NCI-H2107 treated with DMSO at 0.1 percent for 48 hours (cell line): ENCODE measurements around the gene LRRC37A3.
A peak's percentile ranks its signal among the peaks of the same experiment; 100 is the strongest.
"Not testable (repeated sequence)": the region's sequence is repeated elsewhere in the genome, so short reads cannot be mapped to it uniquely, and the experiment has no call there.

Source experiments
- DNase-seq: peaks from one replicate; lab custom pipeline; 2025; ENCODE audit not compliant: unreplicated experiment; lab: John Stamatoyannopoulos, UW

The LRRC37A3 gene

DNA sequence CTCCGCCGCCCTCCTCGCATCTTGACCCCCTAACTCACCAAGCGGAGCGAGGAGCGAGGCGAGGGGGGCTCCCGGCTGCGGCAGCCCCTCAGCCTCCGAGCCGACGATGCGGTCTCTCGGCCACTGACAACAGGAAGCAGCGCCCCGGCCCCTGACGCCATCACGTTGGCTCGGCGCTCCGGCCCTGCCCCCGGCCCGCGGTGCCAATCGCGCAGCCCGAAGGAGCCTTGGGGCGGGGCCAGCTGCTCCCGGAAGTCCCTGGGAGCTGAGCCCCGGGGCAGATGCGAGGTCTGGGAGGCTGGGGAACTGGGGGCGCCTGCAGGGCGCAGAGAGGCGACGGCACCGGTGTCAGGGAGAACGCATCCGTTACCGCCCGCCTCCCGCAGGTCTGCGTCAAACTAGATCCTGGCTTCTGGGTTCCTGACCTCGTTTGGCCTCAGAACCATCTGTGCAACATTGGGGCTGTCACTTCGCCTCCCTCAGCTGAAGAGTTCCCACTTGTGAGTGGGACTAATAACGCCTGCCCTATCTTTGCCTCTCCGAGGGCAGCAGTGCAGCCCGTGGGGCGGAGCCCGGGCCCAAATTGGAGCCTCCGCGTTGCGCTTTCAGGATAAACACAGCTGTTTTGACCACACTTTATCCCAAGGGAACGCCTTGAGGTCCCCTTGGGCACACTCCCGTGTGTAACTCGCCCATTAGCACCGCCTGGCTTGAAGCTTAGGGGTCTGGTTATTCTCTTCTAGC, 82.1 kb downstream of the LRRC37A3 start:
- peak; percentile 22 for DNase-seq

DNA sequence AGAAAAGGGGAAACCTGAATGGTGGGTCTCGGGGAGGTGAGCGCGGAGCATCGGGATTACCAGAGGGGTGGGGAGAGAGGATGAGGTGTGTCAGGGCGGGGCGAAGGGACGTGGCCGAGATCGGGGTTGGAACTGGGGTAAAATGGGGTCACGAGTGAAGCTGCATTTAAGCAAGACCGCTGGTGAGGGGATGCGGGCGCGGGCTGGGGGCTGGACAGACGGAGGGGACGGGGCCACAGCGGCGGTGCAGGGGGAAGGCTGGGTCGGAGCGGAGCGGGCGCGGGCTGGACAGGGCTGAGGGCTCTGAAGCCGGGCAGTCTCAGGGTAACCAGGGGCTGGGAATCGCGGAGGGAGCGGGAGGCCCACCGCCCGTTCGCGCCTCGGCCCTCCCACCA, 82.7 kb downstream of the LRRC37A3 start:
- not testable (repeated sequence) for DNase-seq

DNA sequence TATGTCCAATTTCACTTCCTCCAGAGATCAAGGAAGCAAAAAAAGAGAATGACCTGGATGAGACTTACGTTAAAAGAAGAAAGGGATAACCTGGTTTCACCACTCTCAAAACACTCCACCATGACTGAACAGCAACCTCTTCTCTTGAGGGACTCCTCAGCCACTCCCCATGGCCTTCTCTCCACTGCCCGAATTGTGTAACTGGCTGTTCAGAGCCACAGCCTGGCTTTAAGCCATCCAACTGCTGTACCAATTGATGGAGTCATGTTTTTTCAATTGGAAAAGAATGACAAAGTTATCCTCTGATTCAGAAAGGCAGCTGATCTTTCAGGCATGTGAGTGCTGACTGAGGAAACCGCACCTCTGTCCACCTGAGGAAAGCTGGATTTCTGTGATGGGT, 85.2 kb downstream of the LRRC37A3 start:
- not testable (repeated sequence) for DNase-seq

DNA sequence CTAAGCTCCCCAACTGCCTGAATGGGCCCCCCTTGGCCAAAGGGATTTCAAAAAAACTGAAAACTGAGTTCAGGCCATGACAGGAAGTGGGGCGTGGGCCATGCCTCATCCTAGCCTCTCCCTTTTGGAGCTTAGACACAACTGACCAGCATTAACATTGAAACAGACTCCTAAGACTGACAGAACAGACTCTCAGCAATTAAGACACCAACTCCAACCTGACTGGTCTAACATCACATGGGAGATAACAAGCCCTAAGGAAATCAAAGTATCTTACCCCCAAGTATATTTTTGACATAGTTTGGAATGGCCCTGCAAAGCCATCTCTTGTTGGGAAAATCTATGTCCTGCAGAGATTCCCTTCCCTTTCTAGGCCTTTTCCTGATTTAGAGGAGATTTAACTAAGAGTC, 88.6 kb downstream of the LRRC37A3 start:
- DNase-seq, result not testable (repeated sequence)

DNA sequence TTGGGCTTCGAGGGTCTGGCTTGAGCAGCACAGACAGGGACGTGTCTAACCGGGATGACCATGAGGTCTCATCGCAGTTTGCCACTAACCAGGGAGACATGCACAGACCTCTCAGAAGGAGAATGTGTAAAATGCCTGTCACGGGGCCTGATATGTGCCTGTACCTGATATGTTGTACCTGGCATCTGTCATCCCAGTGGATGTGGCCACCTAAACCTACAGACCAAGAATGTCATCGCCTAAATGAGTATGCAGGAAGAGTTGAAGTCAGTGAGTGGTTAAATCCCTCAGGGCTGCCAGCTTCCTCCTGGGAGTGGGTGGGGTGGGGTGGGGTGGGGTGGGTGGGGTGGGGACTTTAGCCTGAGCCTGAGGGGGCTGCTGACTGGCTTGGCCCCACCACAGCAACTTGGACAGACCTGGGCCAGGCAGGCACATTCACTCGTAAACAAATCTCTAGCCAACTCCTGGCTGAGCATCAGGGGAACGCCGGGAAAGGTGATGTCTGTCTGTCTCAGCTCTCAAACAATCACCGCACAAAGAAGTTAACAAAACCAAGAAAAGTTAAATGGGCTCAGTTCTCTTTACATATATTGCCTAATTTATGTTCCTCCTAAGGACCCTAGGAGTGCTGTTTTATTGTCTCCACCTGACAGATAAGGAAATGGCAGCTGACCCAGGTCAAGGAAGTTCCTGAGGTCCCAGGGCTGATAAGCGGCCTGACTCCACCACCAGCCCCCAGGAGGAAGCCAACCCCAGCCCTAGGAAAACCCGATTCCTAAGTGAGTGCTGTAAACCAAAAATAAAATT, 89.3 kb downstream of the LRRC37A3 start:
- not testable (repeated sequence) for DNase-seq

DNA sequence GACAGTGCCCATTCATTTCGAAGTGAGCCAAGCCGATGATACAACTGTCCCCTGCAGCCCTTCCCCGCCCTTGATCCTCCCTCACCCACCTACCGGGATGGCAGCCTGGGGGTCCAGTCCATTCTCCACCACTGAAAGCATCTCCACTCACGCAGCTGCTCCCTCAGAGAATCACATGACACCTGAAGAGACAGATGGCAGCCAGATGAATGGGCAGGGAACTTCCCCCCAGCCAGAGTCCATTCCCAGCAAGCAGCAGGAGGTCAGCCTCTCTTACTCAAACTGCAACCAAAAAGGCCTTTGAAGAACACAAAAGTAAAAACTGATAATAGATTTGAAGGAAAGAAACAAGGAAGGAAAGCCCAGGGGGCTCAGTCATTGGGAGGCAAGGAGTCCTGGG, 90.2 kb downstream of the LRRC37A3 start:
- DNase-seq, result not testable (repeated sequence)

DNA sequence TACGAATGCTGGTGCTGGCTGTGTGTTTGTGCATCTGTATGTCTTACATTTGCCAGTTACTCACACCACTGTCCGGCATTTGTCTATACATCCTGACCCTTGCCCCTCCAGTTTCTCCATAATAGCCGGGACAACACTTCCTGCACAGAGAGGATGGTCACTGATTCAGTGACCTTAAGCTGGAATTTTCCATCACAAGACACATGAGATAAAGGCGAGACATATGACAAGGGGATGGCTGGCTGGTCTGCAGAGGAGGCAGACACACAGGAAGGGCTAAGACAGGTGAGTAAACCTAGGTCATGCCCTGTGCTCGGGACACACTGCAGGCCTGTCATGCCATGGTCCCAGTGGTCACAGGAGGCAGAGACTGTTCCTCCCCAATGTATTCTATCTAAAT, 100.4 kb downstream of the LRRC37A3 start:
- not testable (repeated sequence) for DNase-seq

DNA sequence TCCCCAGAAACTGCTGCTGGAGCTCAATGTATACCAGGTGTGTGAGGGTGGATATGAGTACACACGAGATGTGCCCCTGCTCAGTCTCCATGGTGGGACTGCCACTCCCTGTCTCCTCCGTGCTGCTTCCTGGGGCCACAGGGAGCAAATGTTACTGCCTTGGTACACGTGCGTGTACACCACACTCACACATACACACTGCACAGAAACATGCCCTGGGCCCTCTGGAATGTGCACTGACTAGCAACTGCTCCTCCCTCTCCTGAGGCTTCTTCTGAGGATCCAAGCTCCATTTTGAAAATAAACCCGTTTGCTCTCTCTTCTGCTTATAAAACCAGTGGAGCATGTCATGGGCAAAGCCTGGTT, 103.5 kb downstream of the LRRC37A3 start:
- DNase-seq, result not testable (repeated sequence)

DNA sequence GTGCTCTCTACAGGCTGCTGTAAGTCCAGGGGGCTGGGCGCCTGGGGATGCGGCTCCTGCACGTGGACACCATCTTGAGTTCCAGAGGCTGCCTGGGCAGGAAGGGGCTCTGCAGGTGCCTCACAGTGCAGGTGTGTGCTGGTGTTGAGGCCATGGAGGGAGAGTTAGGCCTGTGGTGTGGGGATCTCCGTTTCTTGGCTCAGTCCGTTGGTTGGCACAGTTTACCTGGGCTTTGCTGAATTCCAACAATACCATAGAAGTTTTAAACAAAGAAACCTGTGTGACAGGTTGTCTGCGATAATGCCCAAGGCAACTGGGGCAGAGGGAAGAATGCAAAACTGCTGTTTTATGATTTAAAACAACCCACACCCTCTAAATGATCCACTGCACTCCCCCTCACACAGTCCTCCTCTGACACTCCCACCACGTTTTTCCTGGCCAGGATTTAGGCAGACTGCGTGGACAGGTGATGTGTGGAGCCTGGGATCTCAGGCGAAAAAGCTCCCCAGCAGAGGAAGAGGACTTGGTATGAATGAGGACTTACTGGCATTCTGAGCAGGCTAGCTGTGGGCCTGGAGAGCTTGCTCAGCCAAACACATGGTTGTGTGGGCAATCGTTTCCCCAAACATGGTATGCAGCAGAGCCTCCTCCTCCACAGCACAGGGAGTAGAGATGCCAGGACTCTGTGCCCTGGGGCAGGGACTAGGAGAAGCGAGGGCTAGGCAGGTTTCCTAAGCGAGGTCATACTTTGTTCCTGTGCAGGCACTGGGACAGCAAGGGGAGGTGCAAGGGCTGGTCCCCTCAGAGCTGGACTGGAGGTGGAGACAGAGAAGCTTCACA, 104.1 kb downstream of the LRRC37A3 start:
- not testable (repeated sequence) for DNase-seq

DNA sequence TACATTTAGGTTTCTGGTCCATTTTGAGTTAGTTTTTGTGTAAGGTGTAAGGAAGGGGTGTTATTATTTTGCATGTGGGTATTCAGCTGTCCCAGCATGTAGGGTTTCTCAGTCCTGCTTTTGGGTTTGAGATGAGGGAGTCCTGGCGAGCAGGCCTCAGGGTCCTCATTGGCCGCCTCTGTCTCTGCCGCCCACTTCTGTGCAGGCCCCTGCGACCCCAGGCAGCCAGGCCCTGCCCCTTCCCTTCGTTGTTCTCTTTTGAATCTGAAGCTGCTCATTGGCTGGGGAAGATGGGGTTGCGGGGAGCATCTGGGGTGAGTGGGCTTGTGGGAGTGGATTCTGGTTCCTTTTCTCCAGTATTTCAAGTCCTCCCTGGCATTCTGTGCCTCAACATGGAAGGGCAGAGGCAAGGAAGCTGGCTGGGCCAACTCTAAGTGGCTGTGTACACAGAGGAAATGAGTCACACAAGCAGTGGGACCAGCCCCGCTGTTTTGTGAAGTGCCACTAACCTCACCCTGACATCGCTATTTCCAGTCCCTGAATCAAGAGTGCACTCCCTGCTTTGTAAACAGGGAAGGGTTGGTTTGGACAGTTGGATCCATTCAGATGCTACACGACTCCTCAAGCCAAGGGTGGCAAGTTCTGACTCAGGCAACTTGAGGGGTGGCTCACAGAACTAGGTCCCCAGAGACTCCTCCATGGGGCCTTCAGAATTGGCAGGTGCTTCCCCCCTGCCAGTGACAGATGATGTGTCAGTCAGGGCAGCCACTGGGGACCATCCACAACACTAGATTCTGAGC, 110.9 kb downstream of the LRRC37A3 start:
- DNase-seq, result peak; percentile 26
